Endometrium (tissue), 2 donors: ENCODE data around the gene XXYLT1.

Experiments
- FAIRE-seq: peaks from 2 replicates; lab custom pipeline; 2012; peaks lifted over from hg19 to GRCh38; lab: Jason Lieb, UNC
- donor health status: control.
- donor health status: control.

Gene XXYLT1

GRCh38 chr3:195184716-195185421, 86.1 kb downstream of the XXYLT1 start:
- FAIRE-seq: no peak

- FAIRE-seq: no peak
Measured at GRCh38 chr3:195183071-195183776, 87.7 kb downstream of the XXYLT1 start.

GRCh38 chr3:195182470-195182795, 88.5 kb downstream of the XXYLT1 start:
- peak; percentile 50 for FAIRE-seq

- no peak for FAIRE-seq
Measured at GRCh38 chr3:195181741-195182469, 89.1 kb downstream of the XXYLT1 start.

- FAIRE-seq: no peak
Measured at GRCh38 chr3:195181113-195181498, 89.9 kb downstream of the XXYLT1 start.

- no peak for FAIRE-seq
Measured at GRCh38 chr3:195180490-195181112, 90.4 kb downstream of the XXYLT1 start.

- FAIRE-seq: no peak
Measured at GRCh38 chr3:195179776-195180489, 91.0 kb downstream of the XXYLT1 start.

- no peak for FAIRE-seq
Measured at GRCh38 chr3:195178124-195178910, 92.6 kb downstream of the XXYLT1 start.

- no peak for FAIRE-seq
Measured at GRCh38 chr3:195177422-195178123, 93.4 kb downstream of the XXYLT1 start.

- no peak for FAIRE-seq
Measured at GRCh38 chr3:195176776-195177175, 94.2 kb downstream of the XXYLT1 start.

- no peak for FAIRE-seq
Measured at GRCh38 chr3:195175476-195176337, 95.3 kb downstream of the XXYLT1 start.

GRCh38 chr3:195175076-195175475, 95.9 kb downstream of the XXYLT1 start:
- FAIRE-seq: no peak

GRCh38 chr3:195173657-195174056, 97.3 kb downstream of the XXYLT1 start:
- no peak for FAIRE-seq

- FAIRE-seq: no peak
Measured at GRCh38 chr3:195172896-195173295, 98.1 kb downstream of the XXYLT1 start.

- no peak for FAIRE-seq
Measured at GRCh38 chr3:195172039-195172684, 98.8 kb downstream of the XXYLT1 start.

- FAIRE-seq: no peak
Measured at GRCh38 chr3:195171093-195171873, 99.7 kb downstream of the XXYLT1 start.

- FAIRE-seq: no peak
Measured at GRCh38 chr3:195170496-195170895, 100.5 kb downstream of the XXYLT1 start.

- no peak for FAIRE-seq
Measured at GRCh38 chr3:195169011-195169649, 101.8 kb downstream of the XXYLT1 start.
